DMS53 treated with DMSO at 0.1 percent for 48 hours (cell line): ENCODE results near the gene NR2E1.

ENCODE experiments used
- DNase-seq: peaks from one replicate; lab custom pipeline; 2025; ENCODE audit not compliant: unreplicated experiment; lab: John Stamatoyannopoulos, UW

NR2E1 gene

GRCh38 chr6:108156180-108156937, 9.5 kb upstream of the NR2E1 start:
- DNase-seq, result no peak

- DNase-seq, result no peak
These were observed 8.9 kb upstream of the NR2E1 start for GRCh38 chr6:108156938-108157233.

- DNase-seq, result no peak
These were observed 8.4 kb upstream of the NR2E1 start for GRCh38 chr6:108157234-108157980.

- DNase-seq, result no peak
These were observed 7.8 kb upstream of the NR2E1 start for GRCh38 chr6:108157981-108158525.

- no peak for DNase-seq
These were observed 5.8 kb upstream of the NR2E1 start for GRCh38 chr6:108159981-108160380.

- DNase-seq, result no peak
These were observed 4.0 kb upstream of the NR2E1 start for GRCh38 chr6:108161724-108162282.

- no peak for DNase-seq
These were observed 2.6 kb upstream of the NR2E1 start for GRCh38 chr6:108163267-108163643.

GRCh38 chr6:108163644-108164542, 1.9 kb upstream of the NR2E1 start:
- no peak for DNase-seq

GRCh38 chr6:108164543-108164814, 1.3 kb upstream of the NR2E1 start:
- no peak for DNase-seq

- DNase-seq, result no peak
These were observed 761 bp upstream of the NR2E1 start for GRCh38 chr6:108164815-108165706.

GRCh38 chr6:108166664-108167448, 1.0 kb downstream of the NR2E1 start:
- no peak for DNase-seq

GRCh38 chr6:108167449-108168089, 1.7 kb downstream of the NR2E1 start:
- DNase-seq, result no peak

- DNase-seq, result no peak
These were observed 2.3 kb downstream of the NR2E1 start for GRCh38 chr6:108168090-108168463.

- DNase-seq, result no peak
These were observed 3.0 kb downstream of the NR2E1 start for GRCh38 chr6:108168501-108169463.

- DNase-seq, result no peak
These were observed 3.9 kb downstream of the NR2E1 start for GRCh38 chr6:108169464-108170331.

- DNase-seq, result no peak
These were observed 4.8 kb downstream of the NR2E1 start for GRCh38 chr6:108170332-108171290.
